UCSD-AML1 (cell line): ENCODE results near the gene ABAT.

Experiments
- DNase-seq: peaks from one replicate; lab custom pipeline; 2025; ENCODE audit not compliant: unreplicated experiment; lab: John Stamatoyannopoulos, UW

ABAT gene

DNA sequence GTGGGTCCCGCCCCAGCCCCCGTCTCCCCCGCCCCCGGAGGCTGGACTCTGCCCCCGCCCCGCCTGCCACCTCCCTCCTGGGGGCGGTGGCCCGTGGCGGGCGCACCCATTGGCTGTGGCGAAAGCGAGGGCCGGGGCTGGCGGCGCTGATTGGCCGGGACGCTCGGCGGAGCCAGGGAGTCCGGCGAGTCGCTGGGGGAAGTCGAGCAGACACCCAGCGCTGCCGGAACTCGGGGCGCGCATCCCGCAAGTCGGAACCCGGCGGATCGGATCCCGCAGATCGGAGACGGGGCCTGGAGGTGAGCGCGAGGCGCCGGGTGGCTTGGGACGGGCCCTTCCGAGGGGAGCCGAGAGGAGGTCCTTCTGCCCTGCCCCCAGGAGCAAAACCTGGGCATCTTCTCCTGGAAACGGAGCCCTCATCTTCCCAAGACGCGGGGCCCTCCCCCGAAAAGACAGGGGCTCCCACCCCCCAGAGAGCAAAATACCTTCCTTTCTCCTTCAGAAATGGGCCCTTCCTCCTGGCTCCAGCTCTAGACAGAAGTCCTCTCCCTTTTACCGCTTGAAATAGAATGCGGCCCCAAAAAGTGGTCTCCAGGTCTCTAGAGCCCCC, at the start of gene ABAT:
Gene ABAT, plus strand, starts transcription at position 205 of the 610 bp plus-strand sequence. CDS start 61,123 bp downstream, outside the sequence.
- peak; percentile 75 for DNase-seq

DNA sequence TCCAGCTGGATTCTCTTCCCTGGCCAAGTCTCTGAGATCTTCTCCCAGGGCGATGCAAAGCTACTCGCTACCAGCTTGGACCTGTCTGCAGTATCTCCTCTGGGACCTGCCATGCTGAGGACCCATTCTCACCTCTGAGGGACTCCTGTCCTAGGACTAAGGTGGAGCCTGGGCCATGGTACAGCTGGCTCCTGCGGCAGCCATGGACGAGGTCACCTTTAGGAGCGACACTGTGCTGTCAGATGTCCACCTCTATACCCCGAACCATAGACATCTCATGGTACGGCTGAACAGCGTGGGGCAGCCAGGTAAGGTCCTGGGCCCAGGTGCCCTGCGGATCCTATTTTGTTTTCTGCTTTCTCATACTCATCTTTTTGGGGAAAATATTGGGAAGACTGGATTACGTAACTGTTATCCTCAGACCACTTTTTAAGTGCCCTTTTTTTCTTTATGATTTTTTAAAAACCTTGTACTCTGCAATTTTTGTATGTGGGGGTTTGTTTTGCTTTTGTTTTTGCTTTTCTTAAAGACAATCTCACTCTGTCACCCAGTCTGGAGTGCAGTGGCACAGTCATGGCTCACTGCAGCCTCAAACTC, 48.8 kb upstream of the ABAT start:
- DNase-seq, result no peak

DNA sequence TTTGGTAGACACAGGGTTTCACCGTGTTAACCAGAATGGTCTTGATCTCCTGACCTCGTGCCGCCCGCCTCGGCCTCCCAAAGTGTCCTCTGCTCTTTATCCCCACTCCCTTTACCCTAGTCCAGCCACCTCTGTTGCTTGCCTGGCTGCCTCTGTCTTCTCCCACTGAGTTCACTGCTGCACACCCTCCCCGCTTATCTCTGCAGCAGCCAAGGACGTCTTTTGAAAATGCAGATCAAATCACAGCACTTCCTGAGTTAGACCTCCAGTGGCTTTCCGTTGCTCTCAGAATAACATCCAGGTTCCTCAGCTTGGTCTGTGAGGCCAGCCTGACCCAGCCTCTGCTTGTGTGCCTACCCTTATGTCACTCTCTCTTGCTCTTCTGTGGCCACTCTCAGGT, 47.5 kb upstream of the ABAT start:
- no peak for DNase-seq

- no peak for DNase-seq
Observed at GRCh38 chr16:8627456-8627855, 47.0 kb upstream of the ABAT start.

DNA sequence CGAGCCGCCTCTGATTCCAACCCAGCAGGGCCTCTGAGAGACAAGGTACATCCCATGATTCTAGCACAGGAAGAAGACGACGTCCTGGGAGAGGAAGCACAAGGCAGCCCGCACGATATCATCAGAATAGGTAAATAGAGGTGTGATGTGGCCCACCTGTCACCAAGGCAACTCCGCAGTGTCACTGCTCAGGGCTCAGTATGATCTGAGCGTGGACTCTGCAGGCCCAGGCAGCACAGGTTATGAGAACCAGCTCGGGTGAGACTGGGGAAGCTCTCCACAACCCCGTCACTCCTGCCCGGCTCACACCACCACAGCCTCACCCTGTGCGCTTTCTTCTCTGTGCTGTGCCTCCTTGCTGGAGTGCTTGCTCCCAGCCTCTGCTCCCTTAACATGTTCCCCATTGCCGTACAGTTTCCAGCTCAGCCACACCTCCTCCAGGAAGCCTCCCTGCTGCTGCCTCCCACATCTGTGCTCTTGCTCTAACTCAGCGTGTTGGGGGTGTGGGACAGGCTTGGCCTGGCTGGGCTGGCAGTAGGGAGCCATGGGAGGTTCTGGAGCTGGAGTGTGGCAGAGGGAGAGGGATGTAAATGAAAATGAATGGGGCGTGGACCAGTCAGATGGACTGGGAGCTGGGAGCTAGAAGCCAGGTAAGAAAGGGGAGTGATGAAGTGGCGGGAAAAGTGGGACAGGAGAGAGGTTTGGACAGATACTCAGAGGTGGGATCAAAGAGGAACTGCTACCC, 45.3 kb upstream of the ABAT start:
- no peak for DNase-seq

GRCh38 chr16:8630255-8630953, 44.0 kb upstream of the ABAT start:
- DNase-seq, result no peak

GRCh38 chr16:8631373-8631772, 43.0 kb upstream of the ABAT start:
- no peak for DNase-seq

DNA sequence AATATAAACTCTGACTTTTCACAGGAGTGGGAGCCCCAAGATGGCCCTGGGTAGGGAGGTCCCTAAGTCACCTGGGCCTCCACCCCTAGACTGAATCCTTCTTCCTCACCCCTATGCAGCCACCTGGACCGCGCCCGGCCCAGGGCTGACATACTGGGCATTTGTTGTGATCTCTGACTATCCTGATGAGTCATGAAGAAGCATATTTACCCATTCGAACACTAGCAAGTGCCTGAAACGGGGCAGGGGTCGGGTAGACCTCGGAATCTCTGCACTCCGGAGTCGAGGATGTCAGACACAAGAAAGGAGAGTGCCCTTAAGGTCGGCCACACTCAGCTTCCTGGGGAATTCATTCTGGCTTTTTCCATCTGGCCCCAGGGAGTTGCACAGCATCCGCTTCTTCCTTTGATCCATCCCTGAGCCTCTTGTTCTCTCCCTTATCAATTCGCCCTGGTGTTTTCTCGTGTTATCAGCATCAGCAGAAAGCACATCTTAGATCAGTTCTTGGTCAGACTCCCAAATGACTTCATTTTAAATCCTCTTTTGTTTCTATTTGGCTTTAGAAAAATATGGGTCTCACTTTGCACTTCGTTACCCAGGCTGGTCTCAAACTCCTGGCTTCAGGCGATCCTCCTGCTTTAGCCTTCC, 42.5 kb upstream of the ABAT start:
- DNase-seq, result no peak

DNA sequence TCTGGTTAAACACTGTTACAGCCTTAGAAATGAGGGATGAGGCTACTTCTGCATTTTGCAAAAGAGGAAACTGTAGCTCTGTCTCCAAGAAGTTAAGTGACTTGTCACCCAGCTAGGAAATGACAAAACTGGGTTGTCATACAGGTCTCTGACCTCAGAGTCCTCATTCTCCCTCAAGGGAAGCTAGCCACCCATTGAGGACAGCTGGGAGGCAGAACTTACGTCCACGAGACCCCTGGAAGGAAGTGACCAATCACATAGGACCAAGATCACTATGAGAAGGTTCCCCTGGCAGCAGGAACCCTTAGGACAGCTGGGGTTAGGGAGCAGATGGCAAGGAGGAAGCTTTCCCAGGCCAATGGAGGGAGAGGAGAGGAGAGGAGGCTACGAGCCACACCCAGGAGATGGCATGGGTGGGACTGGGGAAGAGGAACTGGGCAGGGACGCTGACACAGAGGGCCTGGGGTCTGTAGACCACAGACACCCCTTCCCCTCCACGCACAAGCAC, 41.7 kb upstream of the ABAT start:
- DNase-seq, result peak; percentile 65

- peak; percentile 26 for DNase-seq
Observed at GRCh38 chr16:8634991-8635736, 39.3 kb upstream of the ABAT start.

GRCh38 chr16:8639694-8640093, 34.7 kb upstream of the ABAT start:
- DNase-seq, result no peak

DNA sequence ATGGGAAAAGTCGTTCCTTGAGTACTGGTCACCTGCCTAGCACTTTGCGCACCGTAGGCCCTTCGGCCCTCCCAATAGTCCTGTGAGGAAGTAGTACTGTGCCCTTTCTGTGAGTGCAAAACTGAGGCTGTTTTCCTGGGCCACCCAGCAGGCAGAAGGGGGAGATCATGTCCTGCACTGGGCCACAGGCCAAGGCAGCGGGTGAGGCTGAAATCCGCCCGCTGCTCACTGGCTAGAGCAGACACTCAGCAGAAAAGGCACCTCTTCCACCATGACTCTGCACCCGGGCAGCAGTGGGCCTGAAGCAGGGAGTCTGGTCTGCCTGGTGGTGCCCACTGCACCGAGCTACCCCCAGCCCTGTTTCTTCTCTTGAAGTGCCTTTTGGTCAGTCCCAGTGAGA, 32.7 kb upstream of the ABAT start:
- DNase-seq, result no peak

- no peak for DNase-seq
Observed at GRCh38 chr16:8642146-8642545, 32.3 kb upstream of the ABAT start.

DNA sequence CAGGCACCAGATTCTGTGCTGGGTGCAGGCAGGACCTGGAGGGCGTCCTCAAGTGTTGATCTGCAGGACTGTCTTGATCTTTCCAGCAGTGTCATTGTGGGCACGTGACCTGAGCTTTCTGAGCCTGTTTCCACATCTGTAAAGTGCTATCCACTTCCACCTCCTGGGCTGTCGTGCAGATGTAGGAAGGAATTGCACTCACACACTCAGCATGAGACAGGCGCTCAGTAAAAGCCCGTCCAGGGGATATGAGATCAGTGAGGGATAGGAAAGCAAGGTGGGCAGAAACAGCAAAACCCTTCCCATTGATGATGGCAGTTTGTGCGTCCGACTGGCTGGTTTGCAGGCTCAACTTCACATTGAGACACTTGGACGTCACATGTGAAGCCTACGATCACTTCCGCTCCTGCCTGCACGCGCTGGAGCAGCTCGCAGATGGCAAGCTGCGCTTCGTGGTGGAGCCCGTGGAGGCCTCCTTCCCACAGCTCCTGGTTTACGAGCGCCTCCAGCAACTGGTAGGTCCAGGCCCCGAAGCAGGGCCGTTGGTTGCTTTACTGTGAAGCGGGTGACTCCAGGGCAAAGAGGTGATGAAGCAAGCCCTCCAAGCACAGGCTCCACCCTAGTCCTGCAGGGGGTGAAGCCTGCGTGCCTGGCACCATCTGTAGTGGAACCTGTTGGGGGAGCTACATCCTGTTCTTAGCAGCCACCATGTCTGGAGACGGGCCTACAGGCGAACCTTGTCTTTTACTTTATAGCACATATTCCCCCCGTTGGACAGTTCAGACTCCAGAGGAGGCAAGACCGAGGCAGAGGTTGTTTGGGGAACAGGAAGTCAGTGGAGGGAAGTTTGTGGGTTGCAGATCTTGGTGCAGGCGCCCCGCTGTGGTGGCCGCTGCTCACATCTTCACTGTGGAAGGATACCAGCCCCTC, 29.9 kb upstream of the ABAT start:
- peak; percentile 63 for DNase-seq

DNA sequence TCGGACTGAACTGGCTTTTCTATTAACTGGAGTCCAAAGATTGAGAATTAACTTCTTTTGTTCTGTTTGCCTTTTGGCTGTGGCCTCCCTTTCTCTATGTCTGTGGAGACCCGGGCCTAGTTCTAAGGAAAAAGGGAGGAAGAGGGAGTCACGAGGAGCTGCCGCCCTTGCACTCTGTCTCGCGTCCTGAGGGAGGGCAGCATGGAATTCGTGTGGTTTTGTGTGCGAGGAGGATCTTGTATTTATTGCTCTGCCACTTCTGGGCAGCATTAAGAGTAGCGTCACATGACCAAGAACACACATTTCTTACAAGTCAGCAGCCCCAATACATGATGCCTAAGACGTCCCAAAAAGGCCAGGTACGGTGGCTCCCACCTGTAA, 29.3 kb upstream of the ABAT start:
- no peak for DNase-seq

DNA sequence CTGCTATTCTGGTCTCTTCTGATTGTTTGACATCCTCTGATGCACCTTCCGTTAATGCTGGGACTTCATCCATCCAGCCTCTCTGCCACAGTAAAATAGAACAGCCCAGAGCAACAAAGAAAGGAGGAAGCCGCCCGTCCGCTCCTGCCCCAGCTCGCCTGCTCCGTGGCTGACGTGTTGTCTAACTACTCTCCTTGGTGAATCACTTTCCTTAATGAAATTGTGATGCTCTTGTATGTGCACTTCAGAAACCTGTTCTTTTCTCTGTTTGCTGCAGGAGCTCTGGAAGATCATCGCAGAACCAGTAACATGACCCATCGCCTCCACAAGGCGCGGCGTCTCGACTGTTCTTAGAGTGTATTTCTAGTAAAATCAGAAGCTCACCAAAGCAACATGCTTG, 28.6 kb upstream of the ABAT start:
- no peak for DNase-seq

- no peak for DNase-seq
Observed at GRCh38 chr16:8646326-8647053, 27.9 kb upstream of the ABAT start.

GRCh38 chr16:8647721-8648318, 26.6 kb upstream of the ABAT start:
- no peak for DNase-seq
